ENCODE measurements around the gene FMN1.
A peak's percentile ranks its signal among the peaks of the same experiment; 100 is the strongest.

The FMN1 gene

DNA sequence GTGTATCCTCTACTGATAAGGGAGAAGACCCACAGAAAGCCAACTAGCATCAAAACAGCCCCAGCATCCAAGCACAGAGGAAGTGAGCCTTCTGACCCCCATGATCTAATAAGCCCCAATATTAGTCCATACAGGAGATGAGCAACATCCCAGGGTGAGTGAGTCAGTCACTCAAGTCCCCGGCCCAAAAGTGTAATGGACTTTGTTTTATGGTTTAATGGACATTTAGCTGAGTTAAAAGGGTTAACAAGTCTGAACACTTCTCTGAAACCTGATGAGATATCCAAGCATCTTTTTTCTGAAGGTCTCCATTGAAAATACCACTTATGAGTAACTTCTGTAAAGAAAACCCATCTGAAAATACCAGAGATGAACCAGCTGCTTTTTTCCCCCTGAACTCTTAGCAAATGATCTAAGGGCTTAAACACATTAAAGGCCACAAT, 361.1 kb downstream of the FMN1 start:
- DNase-seq (ENCODE audit: low read depth), result no peak
- TF ChIP-seq, protein P1, sequence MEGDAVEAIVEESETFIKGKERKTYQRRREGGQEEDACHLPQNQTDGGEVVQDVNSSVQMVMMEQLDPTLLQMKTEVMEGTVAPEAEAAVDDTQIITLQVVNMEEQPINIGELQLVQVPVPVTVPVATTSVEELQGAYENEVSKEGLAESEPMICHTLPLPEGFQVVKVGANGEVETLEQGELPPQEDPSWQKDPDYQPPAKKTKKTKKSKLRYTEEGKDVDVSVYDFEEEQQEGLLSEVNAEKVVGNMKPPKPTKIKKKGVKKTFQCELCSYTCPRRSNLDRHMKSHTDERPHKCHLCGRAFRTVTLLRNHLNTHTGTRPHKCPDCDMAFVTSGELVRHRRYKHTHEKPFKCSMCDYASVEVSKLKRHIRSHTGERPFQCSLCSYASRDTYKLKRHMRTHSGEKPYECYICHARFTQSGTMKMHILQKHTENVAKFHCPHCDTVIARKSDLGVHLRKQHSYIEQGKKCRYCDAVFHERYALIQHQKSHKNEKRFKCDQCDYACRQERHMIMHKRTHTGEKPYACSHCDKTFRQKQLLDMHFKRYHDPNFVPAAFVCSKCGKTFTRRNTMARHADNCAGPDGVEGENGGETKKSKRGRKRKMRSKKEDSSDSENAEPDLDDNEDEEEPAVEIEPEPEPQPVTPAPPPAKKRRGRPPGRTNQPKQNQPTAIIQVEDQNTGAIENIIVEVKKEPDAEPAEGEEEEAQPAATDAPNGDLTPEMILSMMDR (IDR thresholded peaks at IDR 0.05; ENCODE audit: control insufficient read depth, insufficient read depth, low read depth, low read length, missing control alignments), result no peak
- no peak overlapping the region for H3K4me3 ChIP-seq (ENCODE audit: control insufficient read depth, low read depth, low read length)

DNA sequence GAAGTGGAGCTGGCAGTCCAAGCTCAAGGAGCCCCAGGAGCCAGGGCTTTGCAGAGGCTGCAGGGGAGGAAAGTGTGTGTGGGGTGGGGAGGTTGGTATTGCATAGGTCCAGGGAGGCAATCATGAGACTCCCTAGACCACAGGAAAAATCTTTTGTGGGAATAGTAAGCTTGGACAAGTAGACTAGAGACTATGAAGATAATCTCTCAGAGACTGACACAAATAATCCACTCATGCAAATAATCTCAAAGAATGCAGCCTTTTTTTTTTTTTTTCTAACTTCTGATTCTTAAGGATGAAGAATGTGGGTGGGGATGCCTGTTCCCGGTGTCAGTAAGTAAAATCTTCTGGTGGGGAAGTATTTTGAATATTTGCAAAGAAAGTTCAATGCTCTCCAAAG, 363.0 kb downstream of the FMN1 start:
- TF ChIP-seq, protein P1 (IDR thresholded peaks at IDR 0.05; ENCODE audit: control insufficient read depth, insufficient read depth, low read depth, low read length, missing control alignments), result no peak
- no peak overlapping the region for H3K4me3 ChIP-seq (ENCODE audit: control insufficient read depth, low read depth, low read length)
- DNase-seq (ENCODE audit: low read depth), result no peak

DNA sequence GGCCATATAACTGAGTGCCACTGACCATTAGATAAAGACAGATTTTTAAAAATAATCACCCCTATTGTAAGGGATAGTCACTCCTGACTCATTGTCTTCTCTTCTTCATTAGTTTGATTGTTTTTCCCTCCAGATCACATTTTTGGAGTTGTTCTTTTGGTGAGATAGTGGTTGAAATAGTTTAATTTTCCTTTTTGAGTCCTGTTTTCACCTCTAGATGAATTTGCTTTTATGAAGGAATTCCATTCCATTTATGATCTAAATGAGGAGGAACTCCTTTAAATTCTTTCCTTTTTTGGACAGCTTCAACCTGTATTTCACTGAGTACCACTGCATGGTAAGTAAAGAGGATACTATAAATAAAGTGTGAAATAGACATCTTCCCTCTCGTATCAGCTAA, 364.3 kb downstream of the FMN1 start:
- TF ChIP-seq, protein P1 (IDR thresholded peaks at IDR 0.05; ENCODE audit: control insufficient read depth, insufficient read depth, low read depth, low read length, missing control alignments), result no peak
- H3K4me3 ChIP-seq (ENCODE audit: control insufficient read depth, low read depth, low read length), result no peak overlapping the region
- no peak for DNase-seq (ENCODE audit: low read depth)

DNA sequence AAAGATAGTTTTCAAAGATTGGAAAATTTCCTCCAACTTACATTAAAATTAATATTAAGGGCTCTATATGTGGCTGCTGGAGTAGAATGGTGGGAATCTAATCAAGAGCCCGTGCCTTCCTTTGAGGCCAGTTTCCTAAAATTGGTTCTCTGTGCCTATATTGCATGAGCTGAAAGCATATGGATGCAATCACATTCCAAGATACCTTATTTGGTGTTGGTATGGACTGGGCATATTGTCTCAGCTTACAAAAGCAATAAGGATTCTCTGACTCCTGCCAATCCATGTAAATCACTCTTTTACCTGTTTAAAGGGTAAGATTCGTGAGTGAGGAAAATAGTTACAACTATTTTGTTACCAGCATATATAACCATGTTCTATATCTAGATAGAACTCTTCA, 365.1 kb downstream of the FMN1 start:
- H3K4me3 ChIP-seq (ENCODE audit: control insufficient read depth, low read depth, low read length), result no peak overlapping the region
- no peak for DNase-seq (ENCODE audit: low read depth)
- TF ChIP-seq, protein P1 (IDR thresholded peaks at IDR 0.05; ENCODE audit: control insufficient read depth, insufficient read depth, low read depth, low read length, missing control alignments), result no peak

DNA sequence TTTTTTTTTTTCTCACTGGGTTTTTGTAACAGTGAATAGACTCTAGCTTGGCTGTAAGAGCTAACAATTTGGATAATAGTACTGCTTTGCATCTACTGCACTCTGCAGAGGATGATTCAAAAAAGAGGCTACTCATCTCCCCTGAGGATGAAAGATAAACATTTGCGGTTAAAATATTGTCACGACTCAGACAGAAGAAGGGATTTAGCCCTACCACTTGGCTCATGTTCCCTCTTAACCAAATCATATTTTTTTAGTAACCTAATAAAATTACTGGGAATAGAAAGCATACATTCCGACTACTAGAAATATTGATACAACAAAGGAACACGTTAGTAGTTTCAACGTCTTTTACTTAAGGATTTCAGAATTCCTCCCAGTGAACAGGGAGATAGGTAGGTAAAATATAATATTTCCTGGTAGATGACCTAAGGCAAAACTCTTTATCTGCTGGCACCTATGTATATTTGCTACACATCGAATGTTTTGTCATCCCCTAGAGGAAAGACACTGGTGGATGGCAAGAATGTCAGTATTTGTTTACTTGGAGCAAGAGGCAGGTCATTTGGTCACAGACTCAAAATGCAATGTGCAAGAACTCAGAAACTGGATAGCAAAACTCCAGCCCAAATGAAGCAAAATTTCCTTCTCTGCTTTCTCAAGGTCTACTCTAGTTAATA, 365.9 kb downstream of the FMN1 start:
- TF ChIP-seq, protein P1 (IDR thresholded peaks at IDR 0.05; ENCODE audit: control insufficient read depth, insufficient read depth, low read depth, low read length, missing control alignments), result no peak
- DNase-seq (ENCODE audit: low read depth), result peak; percentile 92
- H3K4me3 ChIP-seq (ENCODE audit: control insufficient read depth, low read depth, low read length), result no peak overlapping the region

DNA sequence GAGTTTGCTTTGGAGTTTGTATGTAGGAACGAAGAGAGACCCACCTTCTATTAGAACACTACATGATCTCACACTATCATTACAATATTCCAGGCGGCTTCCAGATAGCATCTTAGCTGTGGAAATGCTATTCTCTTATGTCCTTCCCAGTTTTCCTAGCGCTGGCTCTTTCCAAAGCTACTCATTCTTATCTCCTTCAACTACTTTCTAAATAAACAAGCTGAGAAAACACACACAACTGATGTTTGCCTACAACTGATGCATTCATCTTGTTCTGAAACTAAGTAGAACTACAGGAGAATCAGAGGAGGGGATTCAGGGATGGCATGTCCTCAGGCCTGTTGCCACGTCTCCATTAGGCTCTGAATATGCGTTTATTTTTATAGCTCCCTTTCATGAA, 367.8 kb downstream of the FMN1 start:
- DNase-seq (ENCODE audit: low read depth), result no peak
- H3K4me3 ChIP-seq (ENCODE audit: control insufficient read depth, low read depth, low read length), result no peak overlapping the region
- TF ChIP-seq, protein P1 (IDR thresholded peaks at IDR 0.05; ENCODE audit: control insufficient read depth, insufficient read depth, low read depth, low read length, missing control alignments), result no peak

All from AG09309 (cell line).